DOHH2 (cell line): ENCODE data around the gene HOXC11.

ENCODE experiments used
- EZH2phosphoT487 ChIP-seq: fragments of 200-600 bp; sonication (generic); IDR thresholded peaks from 2 replicates; pipeline ENCODE4 v1.6.1; 2017; ENCODE audit warnings: borderline replicate concordance, mild to moderate bottlenecking, antibody characterized with exemption, low read length, moderate library complexity, mixed read lengths
- TF ChIP-seq, protein P1 (sequence below): fragments of 200-600 bp; sonication (generic); IDR thresholded peaks from one replicate; pipeline ENCODE4 v1.5.1; 2014; ENCODE audit warnings: antibody characterized with exemption, mild to moderate bottlenecking, low read depth, low read length; ENCODE audit not compliant: poor library complexity, severe bottlenecking

GRCh38 chr12:53978477-53979356 lies 5.8 kb downstream of the HOXC11 start:
- TF ChIP-seq, protein P1, sequence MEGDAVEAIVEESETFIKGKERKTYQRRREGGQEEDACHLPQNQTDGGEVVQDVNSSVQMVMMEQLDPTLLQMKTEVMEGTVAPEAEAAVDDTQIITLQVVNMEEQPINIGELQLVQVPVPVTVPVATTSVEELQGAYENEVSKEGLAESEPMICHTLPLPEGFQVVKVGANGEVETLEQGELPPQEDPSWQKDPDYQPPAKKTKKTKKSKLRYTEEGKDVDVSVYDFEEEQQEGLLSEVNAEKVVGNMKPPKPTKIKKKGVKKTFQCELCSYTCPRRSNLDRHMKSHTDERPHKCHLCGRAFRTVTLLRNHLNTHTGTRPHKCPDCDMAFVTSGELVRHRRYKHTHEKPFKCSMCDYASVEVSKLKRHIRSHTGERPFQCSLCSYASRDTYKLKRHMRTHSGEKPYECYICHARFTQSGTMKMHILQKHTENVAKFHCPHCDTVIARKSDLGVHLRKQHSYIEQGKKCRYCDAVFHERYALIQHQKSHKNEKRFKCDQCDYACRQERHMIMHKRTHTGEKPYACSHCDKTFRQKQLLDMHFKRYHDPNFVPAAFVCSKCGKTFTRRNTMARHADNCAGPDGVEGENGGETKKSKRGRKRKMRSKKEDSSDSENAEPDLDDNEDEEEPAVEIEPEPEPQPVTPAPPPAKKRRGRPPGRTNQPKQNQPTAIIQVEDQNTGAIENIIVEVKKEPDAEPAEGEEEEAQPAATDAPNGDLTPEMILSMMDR = no peak
- TF ChIP-seq EZH2phosphoT487 = no peak
